ENCODE measurements around the gene SPEN.
"Not testable (repeated sequence)": the region's sequence is repeated elsewhere in the genome, so short reads cannot be mapped to it uniquely, and the experiment has no call there.

Gene SPEN

GRCh38 chr1:15899266-15899665 is 51.8 kb downstream of the SPEN start:
- DNase-seq, result no peak

DNA sequence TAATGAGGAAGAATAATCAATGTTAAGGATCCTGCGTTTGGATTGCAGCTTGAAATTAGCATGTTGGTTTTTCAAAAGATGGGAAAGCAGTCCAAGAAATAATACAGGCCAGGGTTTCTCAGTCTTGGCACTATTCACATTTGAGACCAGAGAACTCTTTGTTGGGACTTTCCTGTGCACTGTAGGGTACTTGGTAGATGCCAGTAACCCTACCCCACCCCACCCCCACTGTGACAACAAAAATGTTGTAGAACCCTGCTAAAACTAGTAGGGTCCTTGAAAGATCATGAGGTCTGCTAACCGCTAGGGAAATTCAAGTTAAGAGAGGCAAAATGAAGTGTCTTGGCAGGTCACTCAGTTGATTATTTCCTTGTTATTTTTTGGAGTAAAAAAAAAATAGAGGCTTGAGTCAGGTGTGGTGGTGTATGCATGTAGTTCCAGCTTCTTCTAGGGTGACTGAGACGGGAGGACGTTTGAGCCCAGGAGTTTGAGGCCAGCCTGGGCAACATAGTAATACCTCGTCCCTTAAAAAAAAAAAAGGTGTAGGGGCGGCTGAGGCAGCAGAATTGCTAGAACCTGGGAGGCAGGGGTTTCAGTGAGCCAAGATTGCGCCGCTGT is 53.3 kb downstream of the SPEN start:
- no peak for DNase-seq

DNA sequence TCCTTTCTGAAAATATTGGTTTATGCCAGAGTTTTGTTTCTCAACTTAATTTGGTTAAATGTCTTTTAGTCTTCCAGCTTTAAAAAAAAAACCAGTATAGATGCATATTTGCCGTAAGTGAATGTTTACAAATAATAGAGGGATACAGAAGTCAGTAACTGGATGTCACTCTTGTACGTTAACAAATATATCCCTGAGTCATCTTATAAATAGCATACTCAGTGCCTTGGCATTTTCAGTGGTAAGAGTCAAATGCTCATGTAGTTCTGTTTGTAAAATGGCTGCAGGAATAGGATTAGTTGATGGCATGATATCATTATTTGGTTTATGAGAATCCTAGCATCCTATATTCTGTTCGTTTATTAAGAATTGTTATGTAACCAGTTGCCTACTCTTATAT is 55.4 kb downstream of the SPEN start:
- DNase-seq, result no peak

GRCh38 chr1:15908597-15908996 is 61.1 kb downstream of the SPEN start:
- DNase-seq, result no peak

GRCh38 chr1:15911141-15911540 is 63.6 kb downstream of the SPEN start:
- no peak for DNase-seq

- no peak for DNase-seq
Measured at GRCh38 chr1:15911927-15912326, 64.4 kb downstream of the SPEN start.

DNA sequence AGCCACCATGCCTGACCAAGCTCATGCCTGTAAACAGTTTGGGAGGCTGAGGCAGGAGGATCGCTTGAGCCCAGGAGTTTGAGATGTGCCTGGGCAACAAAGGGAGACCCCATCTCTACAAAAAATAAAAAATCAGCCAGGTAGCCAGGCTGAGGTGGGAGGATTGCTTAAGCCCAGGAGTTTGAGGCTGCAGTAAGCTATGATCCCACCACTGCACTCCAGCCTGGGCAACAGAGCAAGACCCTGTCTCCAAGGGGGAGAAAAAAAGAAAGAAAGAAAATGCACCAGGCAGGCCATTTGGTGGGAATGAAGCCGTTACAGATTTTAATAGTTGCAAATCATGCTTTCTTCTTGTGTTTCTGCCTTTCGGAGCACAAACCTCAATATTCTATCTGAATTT is 66.1 kb downstream of the SPEN start:
- not testable (repeated sequence) for DNase-seq

DNA sequence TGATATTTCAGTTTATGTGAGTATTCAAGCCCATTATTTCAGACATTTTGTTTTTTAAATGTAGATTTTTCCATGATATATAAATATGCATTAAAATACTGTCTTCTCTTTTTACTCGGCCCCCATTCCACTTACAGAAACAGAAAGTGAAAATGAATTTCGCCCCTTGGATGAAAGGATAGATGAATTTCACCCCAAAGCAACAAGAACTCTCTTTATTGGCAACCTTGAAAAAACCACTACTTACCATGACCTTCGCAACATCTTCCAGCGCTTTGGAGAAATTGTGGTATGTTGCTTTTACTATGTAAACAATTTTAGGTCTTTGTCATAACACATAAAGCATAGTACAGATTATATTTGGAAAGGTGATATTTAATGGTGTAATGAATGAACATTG is 68.5 kb downstream of the SPEN start:
- DNase-seq, result no peak

DNA sequence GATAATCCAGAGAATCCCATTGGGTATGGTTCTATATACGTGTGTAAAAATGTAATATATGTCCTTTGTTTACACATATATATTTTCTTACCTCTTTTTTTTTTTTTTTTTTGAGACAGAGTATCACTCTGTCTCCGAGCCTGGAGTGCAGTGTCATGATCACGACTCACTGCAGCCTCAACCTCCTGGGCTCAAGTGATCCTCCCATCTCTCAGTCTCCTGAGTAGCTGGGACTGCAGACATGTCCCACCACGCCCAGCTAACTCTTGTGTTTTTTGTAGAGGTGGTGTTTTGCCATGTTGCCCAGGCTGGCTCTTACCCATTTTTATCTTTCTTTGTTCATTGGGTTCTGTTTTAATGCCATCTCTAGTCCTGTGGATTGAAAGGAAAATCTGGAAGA is 68.9 kb downstream of the SPEN start:
- no peak for DNase-seq

DNA sequence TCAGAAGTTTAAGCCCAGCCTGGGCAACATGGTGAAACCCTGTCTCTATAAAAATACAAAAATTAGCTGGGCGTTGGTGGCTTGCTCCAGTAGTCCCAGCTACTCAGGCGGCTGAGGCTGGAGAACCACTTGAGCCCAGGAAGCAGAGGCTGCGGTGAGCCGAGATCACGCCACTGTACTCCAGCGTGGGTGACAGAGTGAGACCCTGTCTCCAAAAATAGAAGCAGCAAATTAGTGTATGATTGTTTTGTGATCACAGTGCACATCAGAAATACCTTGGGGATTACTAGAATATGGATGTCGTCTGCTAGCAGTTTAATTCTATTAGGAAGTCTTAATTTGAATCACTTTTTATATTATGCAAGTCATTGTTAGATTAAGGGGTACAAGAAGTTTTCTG is 69.4 kb downstream of the SPEN start:
- no peak for DNase-seq

DNA sequence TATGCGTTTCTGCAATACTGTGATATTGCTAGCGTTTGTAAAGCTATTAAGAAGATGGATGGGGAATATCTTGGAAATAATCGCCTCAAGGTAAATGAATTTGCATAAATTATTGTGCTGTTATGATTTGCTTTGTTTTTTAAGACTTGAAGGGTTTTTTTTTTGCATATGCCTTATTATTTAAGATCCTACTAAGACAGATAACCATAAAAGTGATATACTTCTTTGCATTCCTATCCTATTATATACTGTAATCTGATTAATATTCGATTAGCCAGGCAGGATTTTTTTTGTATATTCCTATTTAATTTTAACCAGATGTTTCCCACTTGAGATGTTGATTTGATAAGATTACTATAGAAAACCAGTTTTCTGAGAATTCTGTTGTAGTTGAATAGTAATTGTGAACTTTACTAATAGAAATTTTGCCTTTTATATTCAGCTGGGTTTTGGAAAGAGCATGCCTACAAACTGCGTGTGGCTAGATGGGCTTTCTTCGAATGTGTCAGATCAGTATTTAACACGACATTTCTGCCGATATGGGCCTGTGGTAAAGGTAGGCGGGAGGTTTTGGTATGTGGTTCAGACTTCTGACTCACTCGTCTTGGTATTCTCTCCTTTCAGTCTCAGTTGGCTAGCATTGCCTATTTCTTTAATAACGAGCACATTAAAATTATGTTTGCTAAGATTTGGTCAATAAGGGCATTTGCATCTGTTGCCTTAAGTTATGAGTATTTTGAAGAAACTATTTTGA is 71.6 kb downstream of the SPEN start:
- no peak for DNase-seq

GRCh38 chr1:15923241-15923640 is 75.7 kb downstream of the SPEN start:
- no peak for DNase-seq

- DNase-seq, result not testable (repeated sequence)
Measured at GRCh38 chr1:15926448-15926847, 78.9 kb downstream of the SPEN start.

DNA sequence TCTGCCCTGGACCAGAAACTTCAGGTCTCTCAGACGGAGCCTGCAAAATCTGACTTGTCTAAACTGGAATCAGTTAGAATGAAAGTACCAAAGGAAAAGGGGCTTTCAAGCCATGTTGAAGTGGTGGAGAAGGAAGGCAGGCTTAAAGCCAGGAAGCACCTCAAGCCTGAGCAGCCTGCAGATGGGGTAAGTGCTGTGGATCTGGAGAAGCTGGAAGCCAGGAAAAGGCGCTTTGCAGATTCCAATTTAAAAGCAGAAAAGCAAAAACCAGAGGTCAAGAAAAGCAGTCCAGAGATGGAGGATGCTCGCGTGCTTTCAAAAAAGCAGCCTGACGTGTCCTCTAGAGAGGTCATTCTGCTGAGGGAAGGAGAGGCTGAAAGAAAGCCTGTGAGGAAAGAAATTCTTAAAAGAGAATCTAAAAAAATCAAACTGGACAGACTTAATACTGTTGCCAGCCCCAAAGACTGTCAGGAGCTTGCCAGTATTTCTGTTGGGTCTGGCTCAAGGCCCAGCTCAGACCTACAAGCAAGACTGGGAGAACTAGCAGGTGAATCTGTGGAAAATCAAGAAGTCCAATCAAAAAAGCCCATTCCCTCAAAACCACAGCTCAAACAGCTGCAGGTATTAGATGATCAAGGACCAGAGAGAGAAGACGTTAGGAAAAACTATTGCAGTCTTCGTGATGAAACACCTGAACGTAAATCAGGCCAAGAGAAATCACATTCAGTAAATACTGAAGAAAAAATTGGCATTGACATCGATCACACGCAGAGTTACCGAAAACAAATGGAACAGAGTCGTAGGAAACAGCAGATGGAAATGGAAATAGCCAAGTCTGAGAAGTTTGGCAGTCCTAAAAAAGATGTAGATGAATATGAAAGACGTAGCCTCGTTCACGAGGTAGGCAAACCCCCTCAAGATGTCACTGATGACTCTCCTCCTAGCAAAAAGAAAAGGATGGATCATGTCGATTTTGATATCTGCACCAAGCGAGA is 81.8 kb downstream of the SPEN start:
- DNase-seq, result no peak

- no peak for DNase-seq
Measured at GRCh38 chr1:15931401-15931800, 83.9 kb downstream of the SPEN start.

GRCh38 chr1:15931884-15932283 is 84.4 kb downstream of the SPEN start:
- no peak for DNase-seq

DNA sequence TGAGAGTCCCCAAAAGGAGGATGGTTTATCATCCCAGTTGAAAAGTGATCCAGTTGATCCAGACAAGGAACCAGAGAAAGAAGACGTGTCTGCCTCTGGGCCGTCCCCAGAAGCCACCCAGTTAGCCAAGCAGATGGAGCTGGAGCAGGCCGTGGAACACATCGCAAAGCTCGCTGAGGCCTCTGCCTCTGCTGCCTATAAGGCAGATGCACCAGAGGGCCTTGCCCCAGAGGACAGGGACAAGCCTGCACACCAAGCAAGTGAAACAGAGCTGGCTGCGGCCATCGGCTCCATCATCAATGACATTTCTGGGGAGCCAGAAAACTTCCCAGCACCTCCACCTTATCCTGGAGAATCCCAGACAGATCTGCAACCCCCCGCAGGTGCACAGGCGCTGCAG is 85.1 kb downstream of the SPEN start:
- no peak for DNase-seq

DNA sequence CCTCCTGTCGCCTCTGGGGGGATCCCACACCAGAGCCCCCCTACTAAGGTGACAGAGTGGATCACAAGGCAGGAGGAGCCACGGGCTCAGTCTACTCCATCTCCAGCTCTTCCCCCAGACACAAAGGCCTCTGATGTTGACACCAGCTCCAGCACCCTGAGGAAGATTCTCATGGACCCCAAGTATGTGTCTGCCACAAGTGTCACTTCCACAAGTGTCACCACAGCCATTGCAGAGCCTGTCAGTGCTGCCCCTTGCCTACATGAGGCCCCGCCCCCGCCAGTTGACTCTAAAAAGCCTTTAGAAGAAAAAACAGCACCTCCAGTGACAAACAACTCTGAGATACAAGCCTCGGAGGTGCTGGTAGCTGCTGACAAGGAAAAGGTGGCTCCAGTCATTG is 86.2 kb downstream of the SPEN start:
- no peak for DNase-seq

- no peak for DNase-seq
Measured at GRCh38 chr1:15934211-15935055, 86.9 kb downstream of the SPEN start.

GRCh38 chr1:15935056-15935950 is 87.8 kb downstream of the SPEN start:
- DNase-seq, result no peak

DNA sequence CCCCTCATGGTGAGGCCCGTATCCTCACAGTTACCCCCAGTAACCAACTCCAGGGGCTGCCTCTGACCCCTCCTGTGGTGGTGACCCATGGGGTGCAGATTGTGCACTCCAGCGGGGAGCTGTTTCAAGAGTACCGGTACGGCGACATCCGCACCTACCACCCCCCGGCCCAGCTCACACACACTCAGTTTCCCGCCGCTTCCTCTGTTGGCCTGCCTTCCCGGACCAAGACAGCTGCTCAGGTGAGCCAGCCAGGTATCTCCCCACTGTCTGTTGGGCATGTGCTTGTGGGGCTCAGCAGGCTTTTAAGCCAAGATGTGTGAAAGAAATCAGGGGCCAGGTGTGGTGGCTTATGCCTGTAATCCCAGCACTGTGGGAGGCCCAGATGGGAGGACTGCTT is 88.5 kb downstream of the SPEN start:
- no peak for DNase-seq

- no peak for DNase-seq
Measured at GRCh38 chr1:15937146-15937545, 89.6 kb downstream of the SPEN start.

All from activated gamma-delta T cell (primary cell).